Measurements from ENCODE around the gene KIDINS220. TPM values are rescaled to one million over a fixed set of nuclear protein-coding genes. Genes with fewer than 3 reads are reported as not detected.

Gene KIDINS220
- total RNA-seq, 2 experiments from 2014 or later: 23.1 to 23.5 TPM

DNA sequence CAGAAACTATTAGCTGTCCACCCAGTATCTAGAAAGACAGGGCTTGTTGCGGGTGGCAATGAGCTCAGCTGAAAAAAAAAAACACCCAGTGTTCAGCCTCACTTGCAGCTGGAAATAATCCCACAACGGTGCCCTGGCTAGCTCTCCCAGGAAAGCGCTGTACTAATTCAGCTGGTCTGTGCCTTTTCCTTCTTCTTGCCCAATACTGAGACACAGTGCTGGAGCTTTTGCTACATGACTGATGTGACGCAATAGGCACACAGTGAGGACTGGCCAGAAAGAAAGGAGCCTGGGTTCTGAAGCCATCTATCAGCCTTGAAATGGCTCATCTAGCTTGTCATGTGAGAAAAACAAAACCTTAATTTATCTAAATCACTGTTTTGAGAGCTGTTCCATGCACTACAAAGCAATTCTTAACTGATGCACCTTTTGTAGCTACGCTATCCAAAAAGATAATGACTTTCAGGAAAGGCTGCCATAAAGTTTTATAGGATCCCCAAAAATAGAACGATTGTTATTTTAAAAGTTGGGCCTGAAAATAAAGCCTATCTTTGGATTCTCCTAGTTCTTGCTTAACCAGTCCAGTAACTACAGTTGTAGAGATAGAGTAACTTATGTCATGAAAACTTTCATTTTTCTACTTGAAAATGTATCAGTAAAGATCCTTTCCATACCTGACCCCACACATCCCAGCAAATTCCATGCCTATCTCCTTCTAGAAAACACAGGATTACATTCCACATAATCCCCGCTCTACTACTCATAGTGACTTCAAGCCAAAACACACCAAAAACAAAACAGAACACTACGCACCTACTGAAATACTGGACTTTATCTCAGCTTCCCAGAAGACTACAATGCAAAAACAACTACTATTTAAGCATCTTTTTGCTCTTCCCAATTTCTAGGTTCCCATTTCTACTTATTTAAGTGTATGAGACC is 15.9 kb downstream of the KIDINS220 start:
- ChIA-PET CTCF (no interaction called here), POLR2A (no interaction called here)
- H3K4me1 Mint-ChIP-seq (ENCODE audit: low read depth): no peaks in the 10 kb centered on the region

DNA sequence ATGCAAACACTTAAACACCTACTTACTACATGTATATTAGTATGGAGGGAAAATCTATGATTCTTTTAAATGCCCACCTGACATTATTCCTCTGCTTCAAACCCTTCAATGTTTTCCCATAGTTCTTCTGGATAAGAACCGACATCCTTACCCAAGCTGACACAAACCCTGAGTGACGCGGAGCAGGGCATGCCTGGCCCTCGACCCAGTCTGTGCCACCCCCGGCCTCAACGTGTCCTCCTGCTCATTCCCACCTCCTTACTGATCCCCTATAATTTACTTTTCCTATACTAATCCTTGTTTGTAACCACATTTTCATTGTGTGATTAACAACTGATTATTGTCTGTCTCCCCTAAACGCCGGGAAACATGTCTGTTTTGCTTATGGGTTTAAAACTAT is 17.5 kb downstream of the KIDINS220 start:
- CTCF ChIA-PET: no interaction called here
- POLR2A ChIA-PET: no interaction called here
- H3K9me3 Mint-ChIP-seq: no peaks in the 10 kb centered on the region
- no peak overlapping the region for H3K4me3 Mint-ChIP-seq
- intact Hi-C loops (cut with micrococcal nuclease): no loop called here
- DNase-seq: no peak
- H3K27ac Mint-ChIP-seq: no peak overlapping the region
- H3K27me3 Mint-ChIP-seq: no peaks in the 10 kb centered on the region
- H3K4me1 Mint-ChIP-seq (ENCODE audit: low read depth): no peaks in the 10 kb centered on the region
- H3K36me3 Mint-ChIP-seq: peaks cover 12% of the 10 kb centered on the region

More for the DNA sequence above, 15.9 kb downstream of the KIDINS220 start:
- Mint-ChIP-seq H3K27ac (no peak overlapping the region), H3K9me3 (no peaks in the 10 kb centered on the region), H3K36me3 (peaks cover 11% of the 10 kb centered on the region), H3K4me3 (no peak overlapping the region), H3K27me3 (no peaks in the 10 kb centered on the region)
- intact Hi-C loops (cut with micrococcal nuclease): no loop called here
- DNase-seq: no peak

DNA sequence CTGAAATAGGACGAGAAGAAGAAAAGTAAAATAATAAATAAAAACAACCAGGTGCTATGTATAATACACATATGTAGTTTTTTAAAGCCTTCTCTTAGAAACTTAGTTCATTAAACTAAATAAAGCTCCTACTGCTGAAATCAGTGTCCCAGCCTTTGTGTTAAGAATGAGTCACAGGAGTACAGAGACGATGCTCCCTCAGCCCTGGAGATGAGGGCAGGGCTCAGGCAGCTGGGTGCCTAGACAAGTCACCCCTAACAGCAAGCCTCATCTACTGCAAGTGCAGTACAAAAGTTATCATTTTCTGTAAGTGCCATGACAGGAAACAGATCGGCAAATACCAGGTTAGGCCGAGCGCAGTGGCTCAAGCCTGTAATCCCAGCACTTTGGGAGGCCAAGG is 18.2 kb downstream of the KIDINS220 start:
- CTCF ChIA-PET: no interaction called here
- H3K27ac Mint-ChIP-seq: peak overlapping the region; percentile 44
- no peak for DNase-seq
- H3K27me3 Mint-ChIP-seq: no peaks in the 10 kb centered on the region
- H3K36me3 Mint-ChIP-seq: peaks cover 9% of the 10 kb centered on the region
- POLR2A ChIA-PET: interaction anchor here (1.0 kb wide), 1 partner anchor 18 kb away, joined by 4 read pairs; the partner anchor contains the start of gene KIDINS220
- no peaks in the 10 kb centered on the region for H3K4me1 Mint-ChIP-seq (ENCODE audit: low read depth)
- H3K9me3 Mint-ChIP-seq: no peaks in the 10 kb centered on the region
- intact Hi-C loops (cut with micrococcal nuclease): no loop called here
- no peak overlapping the region for H3K4me3 Mint-ChIP-seq

DNA sequence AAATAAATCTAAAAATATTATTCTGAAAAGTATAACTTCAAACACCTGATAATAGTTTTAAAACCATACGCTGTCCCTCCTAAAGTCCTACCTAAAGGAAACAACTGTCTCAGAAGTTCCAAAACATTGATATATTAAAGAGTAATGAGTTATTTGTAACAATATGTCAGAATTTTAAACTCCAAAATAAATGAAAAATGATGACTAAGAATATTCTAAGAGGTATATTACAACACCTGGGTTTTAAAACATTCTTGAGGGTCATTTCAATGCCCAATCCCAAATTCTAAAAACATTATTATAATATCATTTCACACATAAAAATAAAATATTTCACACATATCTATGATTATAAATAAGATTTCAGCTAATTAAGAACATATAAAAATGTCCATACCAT is 20.2 kb downstream of the KIDINS220 start:
- Mint-ChIP-seq H3K27ac (no peak overlapping the region), H3K9me3 (no peaks in the 10 kb centered on the region), H3K27me3 (no peaks in the 10 kb centered on the region), H3K4me3 (no peak overlapping the region), H3K36me3 (peaks cover 12% of the 10 kb centered on the region), H3K4me1 (ENCODE audit: low read depth) (no peaks in the 10 kb centered on the region)
- no peak for DNase-seq
- CTCF ChIA-PET: no interaction called here
- POLR2A ChIA-PET: no interaction called here
- intact Hi-C loops (cut with micrococcal nuclease): no loop called here

DNA sequence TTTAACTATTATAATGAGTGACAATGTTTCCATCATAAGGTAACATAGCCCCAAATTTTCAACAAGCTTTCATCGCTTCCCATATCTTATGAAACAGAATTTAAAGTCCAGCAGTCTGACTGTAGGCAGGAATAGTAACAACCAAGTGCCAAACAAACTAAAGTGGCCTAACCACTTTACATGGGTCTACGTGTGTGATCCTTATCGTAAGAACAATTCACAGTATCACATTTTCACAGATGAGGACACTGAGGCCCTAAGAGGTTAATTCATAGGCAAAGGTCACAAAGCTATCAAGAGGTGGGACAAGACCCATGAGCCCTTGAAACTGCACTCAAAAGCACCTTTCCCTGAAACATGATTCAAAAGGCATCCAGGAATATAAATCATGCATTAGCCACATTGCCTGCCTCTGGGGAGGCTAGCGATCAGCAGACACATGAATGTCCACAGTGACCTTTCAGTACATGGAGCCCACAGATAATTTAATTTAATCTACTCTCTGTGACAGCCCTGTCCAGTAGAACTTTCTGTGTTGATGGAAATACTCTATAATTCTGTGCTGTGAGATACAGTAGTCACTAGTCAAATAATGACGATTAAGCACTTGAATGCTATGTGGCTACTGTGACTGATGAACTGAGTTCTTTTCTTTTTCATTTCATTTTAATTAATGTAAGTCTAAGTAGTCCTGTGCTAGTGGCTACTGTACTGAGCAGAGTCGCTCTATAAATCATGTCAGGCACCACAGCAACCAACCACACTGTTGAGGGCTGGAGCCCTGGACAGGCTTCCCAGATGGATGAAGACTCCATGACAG is 30.3 kb downstream of the KIDINS220 start:
- peaks cover 19% of the 10 kb centered on the region for H3K4me1 Mint-ChIP-seq (ENCODE audit: low read depth)
- ChIA-PET CTCF (no interaction called here), POLR2A (no interaction called here)
- H3K9me3 Mint-ChIP-seq: no peaks in the 10 kb centered on the region
- DNase-seq: no peak
- intact Hi-C loops (cut with micrococcal nuclease): no loop called here
- H3K4me3 Mint-ChIP-seq: no peak overlapping the region
- H3K27ac Mint-ChIP-seq: no peak overlapping the region
- peaks cover 51% of the 10 kb centered on the region for H3K36me3 Mint-ChIP-seq
- H3K27me3 Mint-ChIP-seq: no peaks in the 10 kb centered on the region

DNA sequence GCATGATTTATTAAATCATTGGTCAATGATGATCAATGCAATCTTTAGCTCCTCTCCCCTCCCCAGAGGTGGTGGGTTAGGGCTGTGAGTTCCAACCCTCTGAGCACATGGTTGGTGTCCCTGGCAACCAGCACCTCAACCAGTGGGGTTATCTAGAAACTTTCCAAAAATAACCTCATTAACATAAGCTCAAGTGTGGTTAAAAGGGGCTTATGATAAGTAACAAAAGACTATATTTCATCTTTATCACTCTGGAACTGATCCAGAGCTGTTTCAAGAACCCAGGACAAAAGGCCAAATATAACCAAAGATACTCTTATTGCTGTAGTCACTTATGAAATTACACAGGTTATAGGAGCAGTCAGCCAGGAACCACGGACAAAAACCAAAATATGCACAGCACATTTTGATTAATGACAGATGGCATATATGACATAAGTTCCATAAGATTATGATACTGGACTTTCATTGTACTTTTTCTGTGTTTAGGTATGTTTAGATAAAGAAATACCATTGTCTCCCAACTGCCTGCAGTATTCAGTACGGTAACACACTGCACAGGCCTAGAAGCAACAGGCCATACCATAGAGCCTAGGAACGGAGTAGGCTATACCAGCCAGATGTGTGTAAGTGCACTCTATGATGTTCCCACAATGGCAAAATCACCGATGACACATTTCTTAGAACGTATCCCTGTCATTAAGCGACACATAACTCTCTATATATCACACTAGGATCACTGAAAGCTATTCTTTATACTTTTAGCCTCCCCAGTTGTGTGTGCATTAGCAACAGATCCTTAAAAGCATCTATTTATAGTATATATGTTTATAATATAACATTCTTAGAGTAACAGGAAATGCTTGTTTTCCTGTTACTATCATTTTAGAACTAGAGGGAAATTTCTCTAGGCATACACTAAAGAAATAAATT is 31.9 kb downstream of the KIDINS220 start:
- Mint-ChIP-seq H3K4me1 (ENCODE audit: low read depth) (peaks cover 19% of the 10 kb centered on the region), H3K36me3 (peaks cover 49% of the 10 kb centered on the region), H3K4me3 (no peak overlapping the region), H3K27me3 (no peaks in the 10 kb centered on the region), H3K27ac (no peak overlapping the region), H3K9me3 (no peaks in the 10 kb centered on the region)
- CTCF ChIA-PET: no interaction called here
- POLR2A ChIA-PET: interaction anchor here (0.8 kb wide), 1 partner anchor 124 kb away, joined by 3 read pairs; the partner anchor contains the start of gene ID2
- intact Hi-C loops (cut with micrococcal nuclease): no loop called here
- DNase-seq: no peak

DNA sequence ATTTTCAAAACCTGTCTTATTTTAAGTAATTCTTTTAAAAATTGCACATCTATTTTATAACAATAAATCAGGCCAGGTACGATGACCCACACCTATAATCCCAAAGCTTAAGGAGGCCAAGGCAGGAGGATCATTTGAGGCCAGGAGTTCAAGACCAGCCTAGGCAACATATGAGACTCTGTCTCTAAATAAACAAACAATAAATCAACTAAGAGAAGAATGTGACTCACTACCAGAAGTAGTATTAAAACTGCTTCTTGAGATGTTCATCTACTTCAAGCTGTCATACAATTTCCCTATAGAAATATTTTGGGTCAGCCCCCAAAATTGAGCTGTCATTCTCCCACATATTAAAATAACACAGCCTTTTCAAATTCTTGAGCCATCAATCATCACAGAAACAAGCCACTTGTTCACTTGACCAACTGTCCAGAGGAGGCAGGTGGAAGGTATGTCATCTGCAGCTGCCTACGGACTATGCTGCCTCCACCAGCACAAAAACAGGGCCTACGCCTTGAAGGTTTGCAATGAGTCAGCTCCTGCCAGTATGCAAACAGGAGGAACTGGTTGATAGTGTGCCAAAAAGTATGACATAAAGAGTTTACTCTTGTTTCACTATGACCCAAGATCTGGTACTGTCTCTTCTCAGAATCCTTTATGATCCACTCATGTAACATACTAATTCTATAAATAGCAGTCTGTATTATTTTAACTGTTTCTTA is 33.6 kb downstream of the KIDINS220 start:
- peak overlapping the region; percentile 77 for H3K27ac Mint-ChIP-seq
- intact Hi-C loops (cut with micrococcal nuclease): no loop called here
- ChIA-PET CTCF (interaction anchor here (0.5 to 1.3 kb wide), 4 partner anchors 23 to 311 kb away, joined by 3 to 4 read pairs (median 3); no protein-coding TSS in a partner anchor), POLR2A (no interaction called here)
- DNase-seq: peak; percentile 79
- peaks cover 24% of the 10 kb centered on the region for H3K4me1 Mint-ChIP-seq (ENCODE audit: low read depth)
- no peaks in the 10 kb centered on the region for H3K9me3 Mint-ChIP-seq
- H3K4me3 Mint-ChIP-seq: no peak overlapping the region
- no peaks in the 10 kb centered on the region for H3K27me3 Mint-ChIP-seq
- H3K36me3 Mint-ChIP-seq: peaks cover 48% of the 10 kb centered on the region

DNA sequence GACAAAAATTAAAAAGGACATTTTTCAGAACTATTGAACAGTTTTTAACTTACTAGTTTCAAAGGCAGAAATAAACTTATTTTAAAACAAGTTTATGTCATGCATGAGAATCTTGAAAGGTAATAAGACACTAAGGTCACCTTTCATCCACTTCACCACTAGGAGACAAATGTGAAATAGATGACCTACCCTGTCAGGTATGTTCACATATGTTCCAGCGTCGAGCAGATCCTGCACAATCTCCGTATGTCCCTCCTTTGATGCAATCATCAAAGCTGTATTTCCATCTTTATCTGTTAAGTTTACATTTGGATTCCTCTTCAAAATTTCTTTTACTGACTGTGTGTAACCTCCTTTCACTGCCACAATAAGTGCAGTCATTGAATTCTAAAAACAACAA is 34.7 kb downstream of the KIDINS220 start:
- no peaks in the 10 kb centered on the region for H3K27me3 Mint-ChIP-seq
- no peak overlapping the region for H3K27ac Mint-ChIP-seq
- ChIA-PET CTCF (interaction anchor here (1.3 kb wide), 1 partner anchor 312 kb away, joined by 3 read pairs; no protein-coding TSS in a partner anchor), POLR2A (no interaction called here)
- peaks cover 27% of the 10 kb centered on the region for H3K4me1 Mint-ChIP-seq (ENCODE audit: low read depth)
- peaks cover 51% of the 10 kb centered on the region for H3K36me3 Mint-ChIP-seq
- intact Hi-C loops (cut with micrococcal nuclease): no loop called here
- no peak for DNase-seq
- H3K4me3 Mint-ChIP-seq: no peak overlapping the region
- H3K9me3 Mint-ChIP-seq: no peaks in the 10 kb centered on the region

DNA sequence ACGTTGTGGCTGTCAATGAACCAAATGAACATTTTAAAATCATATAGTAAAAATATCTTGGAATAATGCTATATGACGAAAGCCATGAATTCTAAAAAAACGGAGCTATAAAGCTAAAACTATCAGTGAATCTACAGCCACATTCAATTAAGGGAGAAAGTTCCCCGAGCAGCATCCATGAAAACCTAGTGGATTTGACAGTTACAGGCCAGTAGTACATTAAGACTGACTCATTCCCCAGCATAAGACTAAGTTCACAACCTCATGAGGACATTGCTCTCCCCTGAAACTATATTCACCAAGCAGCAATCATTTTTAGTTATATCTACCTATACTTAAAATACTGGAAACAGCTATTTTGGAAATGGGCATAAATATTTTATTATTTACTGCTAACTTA is 36.6 kb downstream of the KIDINS220 start:
- ChIA-PET POLR2A (no interaction called here), CTCF (no interaction called here)
- no peak for DNase-seq
- Mint-ChIP-seq H3K36me3 (peaks cover 48% of the 10 kb centered on the region), H3K27ac (no peak overlapping the region), H3K27me3 (no peaks in the 10 kb centered on the region), H3K9me3 (no peaks in the 10 kb centered on the region), H3K4me1 (ENCODE audit: low read depth) (peaks cover 38% of the 10 kb centered on the region), H3K4me3 (no peak overlapping the region)
- intact Hi-C loops (cut with micrococcal nuclease): no loop called here

DNA sequence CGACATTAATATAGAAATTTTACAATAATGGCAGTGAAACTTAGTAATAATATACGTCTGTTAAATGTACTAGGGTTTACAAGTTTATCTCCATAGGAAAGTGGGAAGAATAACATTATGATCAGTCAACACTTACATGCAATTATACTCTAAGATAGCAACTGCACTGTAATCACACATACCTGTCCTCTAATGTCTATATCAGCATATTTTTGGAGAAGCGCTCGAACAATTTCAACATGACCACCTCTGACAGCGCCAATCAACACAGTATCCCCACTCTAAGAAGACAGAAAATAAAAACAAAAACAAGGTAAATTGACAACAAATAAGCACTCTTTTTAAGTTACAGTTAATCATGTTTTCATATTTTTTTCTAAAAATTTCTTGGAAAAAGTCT is 37.2 kb downstream of the KIDINS220 start:
- CTCF ChIA-PET: no interaction called here
- DNase-seq: no peak
- no peaks in the 10 kb centered on the region for H3K9me3 Mint-ChIP-seq
- H3K27ac Mint-ChIP-seq: no peak overlapping the region
- H3K4me3 Mint-ChIP-seq: no peak overlapping the region
- H3K36me3 Mint-ChIP-seq: peaks cover 44% of the 10 kb centered on the region
- no peaks in the 10 kb centered on the region for H3K27me3 Mint-ChIP-seq
- POLR2A ChIA-PET: no interaction called here
- intact Hi-C loops (cut with micrococcal nuclease): no loop called here
- H3K4me1 Mint-ChIP-seq (ENCODE audit: low read depth): peaks cover 36% of the 10 kb centered on the region

DNA sequence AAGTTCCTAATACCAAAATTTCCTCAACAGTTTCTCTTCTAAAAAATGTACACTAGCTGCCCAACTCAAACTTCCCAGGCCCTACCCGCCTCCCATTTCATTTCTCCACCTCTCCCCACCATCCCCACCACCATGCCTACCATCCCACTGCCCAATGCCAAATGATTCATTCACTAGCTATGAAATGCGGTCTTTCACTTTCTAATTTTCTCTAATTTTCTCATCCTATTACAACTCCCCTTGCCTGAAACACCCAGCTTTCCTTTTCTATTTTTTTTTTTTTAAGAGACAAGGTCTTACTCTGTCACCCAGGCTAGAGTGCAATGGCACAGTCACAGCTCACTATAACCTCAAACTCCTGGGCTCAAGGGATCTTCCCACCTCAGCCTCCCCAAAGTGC is 38.4 kb downstream of the KIDINS220 start:
- DNase-seq: no peak
- H3K27me3 Mint-ChIP-seq: no peaks in the 10 kb centered on the region
- H3K4me3 Mint-ChIP-seq: no peak overlapping the region
- ChIA-PET POLR2A (no interaction called here), CTCF (interaction anchor here (0.5 kb wide), 1 partner anchor 52 kb away, joined by 3 read pairs; no protein-coding TSS in a partner anchor)
- peaks cover 25% of the 10 kb centered on the region for H3K4me1 Mint-ChIP-seq (ENCODE audit: low read depth)
- H3K9me3 Mint-ChIP-seq: no peaks in the 10 kb centered on the region
- no peak overlapping the region for H3K27ac Mint-ChIP-seq
- intact Hi-C loops (cut with micrococcal nuclease): no loop called here
- H3K36me3 Mint-ChIP-seq: peaks cover 49% of the 10 kb centered on the region
